ENCODE data around the gene ZEB1.

The ZEB1 gene

GRCh38 chr10:31318854-31319601, at the start of gene ZEB1:
TSS of gene ZEB1 (plus strand) at chr10:31319216. CDS start at chr10:31319235, 19 bp downstream.
- peak; percentile 81 for DNase-seq (ENCODE audit: low read depth in 2 of 2)

GRCh38 chr10:31270954-31271353, 48.1 kb upstream of the ZEB1 start:
- no peak for DNase-seq (ENCODE audit: low read depth in 2 of 2)

DNA sequence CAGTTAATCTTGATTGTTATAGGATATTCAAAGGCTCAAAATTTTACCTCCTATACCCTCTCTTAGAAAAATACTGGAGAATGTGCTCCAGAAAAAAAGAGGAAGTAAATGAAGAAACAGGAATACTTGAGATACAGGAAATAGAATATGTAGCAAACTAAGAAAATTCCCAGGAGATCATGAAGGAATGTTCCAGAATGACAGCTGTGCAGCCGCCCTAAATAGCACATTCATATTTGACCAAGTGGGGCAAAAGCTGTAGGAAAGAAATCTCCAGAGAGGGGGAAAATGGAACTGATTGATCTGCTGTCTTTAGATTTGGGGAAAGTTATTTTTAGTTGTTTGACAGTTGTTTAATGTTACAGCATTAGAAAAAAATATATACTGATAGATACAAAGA, 46.2 kb upstream of the ZEB1 start:
- no peak for DNase-seq (ENCODE audit: low read depth in 2 of 2)

- no peak for DNase-seq (ENCODE audit: low read depth in 2 of 2)
Observed at GRCh38 chr10:31273789-31274188, 45.2 kb upstream of the ZEB1 start.

GRCh38 chr10:31274310-31274709, 44.7 kb upstream of the ZEB1 start:
- DNase-seq (ENCODE audit: low read depth in 2 of 2) = no peak

GRCh38 chr10:31278279-31278941, 40.6 kb upstream of the ZEB1 start:
- DNase-seq (ENCODE audit: low read depth in 2 of 2) = no peak

- DNase-seq (ENCODE audit: low read depth in 2 of 2) = no peak
Observed at GRCh38 chr10:31280972-31281371, 38.0 kb upstream of the ZEB1 start.

DNA sequence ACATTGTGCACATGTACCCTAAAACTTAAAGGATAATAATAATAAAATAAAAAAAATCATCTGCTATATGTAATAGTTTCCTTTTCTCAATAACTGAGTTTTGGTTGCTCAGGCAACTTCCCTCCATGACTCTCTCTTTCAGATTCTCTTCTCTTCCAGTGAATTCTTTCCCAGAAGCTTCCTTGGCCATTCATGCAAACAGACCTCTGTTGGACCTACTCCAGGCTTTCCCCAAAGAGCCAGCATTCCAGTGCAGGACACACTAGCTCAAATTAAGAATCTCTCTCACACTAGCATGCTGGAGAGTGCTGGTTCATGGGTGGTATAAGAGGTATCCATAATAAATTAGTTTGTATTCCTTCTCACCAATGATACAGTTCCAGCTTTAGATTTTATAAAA, 31.0 kb upstream of the ZEB1 start:
- DNase-seq (ENCODE audit: low read depth in 2 of 2) = no peak

DNA sequence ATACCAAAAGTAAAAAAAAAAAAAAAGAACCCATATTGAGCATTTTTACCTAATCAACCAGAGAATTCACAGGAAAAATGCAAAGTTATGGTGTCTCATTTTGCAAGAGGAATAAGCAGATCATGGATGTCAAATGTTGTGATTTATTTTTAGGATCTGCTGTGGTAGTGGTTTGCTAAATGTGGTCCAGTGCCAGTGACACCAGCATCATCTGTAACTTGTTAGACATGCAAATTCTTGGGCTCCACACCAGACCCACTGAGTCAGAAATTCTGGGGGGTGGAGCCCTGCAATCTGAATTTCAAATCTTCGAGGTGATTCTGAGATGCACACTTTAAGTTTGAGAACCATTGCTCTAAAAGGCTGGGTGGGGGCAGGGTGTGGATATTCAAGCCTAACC, 30.1 kb upstream of the ZEB1 start:
- DNase-seq (ENCODE audit: low read depth in 2 of 2) = no peak

DNA sequence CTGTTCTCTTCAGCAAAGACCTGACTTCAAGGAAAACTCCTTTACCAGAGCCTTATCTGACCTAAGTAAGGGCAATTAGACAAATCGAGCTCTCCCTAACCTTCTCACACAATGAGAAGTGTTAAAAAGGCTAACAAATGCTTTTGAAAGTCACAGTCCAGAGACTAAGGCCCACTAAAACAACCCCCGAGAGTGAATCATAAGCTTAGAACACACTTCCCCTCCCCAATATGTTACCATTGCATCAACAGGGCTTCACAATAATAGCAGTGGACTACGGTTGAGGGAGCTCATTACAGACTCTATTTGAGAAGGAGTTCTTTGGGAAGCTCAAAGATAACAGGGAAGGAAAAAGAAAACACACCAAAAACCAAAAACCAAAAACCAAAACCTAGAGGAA, 28.6 kb upstream of the ZEB1 start:
- DNase-seq (ENCODE audit: low read depth in 2 of 2) = no peak

DNA sequence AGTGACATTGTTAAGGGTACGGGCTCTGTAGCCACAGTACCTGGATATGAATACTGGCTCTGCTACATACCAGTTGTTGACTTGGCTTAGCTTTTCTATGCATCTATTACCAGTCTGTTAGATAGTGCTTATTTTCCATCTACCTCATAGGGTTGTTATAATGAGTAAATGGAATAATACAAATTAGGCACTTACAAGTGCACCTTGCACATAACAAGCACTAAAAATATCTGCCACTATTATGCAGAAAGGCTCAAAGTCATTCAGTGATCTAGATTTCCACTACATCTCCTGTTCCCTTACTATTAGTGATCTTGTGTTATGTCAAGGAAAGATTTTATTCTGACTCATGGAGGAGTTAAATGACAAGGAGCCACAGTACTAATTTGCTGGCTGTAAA, 27.9 kb upstream of the ZEB1 start:
- DNase-seq (ENCODE audit: low read depth in 2 of 2) = no peak

DNA sequence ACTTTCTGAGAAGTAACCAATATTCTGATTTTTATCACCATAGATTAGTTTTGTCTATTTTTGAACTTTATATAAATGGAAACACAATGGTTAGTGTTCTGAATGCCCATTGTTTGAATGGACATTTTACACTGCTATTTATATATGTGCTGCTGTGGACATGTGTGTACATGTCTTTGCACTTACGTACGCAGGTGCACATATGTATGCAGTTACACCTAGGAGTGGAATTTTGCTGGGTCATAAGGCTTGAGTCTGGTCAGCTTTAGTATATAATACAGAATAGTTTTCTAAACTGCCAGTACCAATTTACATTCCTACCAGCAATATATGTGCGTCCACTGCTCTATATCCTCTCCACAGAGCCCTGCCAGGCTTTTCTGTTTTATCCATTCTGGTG, 24.5 kb upstream of the ZEB1 start:
- no peak for DNase-seq (ENCODE audit: low read depth in 2 of 2)

GRCh38 chr10:31296754-31297153, 22.3 kb upstream of the ZEB1 start:
- no peak for DNase-seq (ENCODE audit: low read depth in 2 of 2)

- no peak for DNase-seq (ENCODE audit: low read depth in 2 of 2)
Observed at GRCh38 chr10:31299119-31299518, 19.9 kb upstream of the ZEB1 start.

DNA sequence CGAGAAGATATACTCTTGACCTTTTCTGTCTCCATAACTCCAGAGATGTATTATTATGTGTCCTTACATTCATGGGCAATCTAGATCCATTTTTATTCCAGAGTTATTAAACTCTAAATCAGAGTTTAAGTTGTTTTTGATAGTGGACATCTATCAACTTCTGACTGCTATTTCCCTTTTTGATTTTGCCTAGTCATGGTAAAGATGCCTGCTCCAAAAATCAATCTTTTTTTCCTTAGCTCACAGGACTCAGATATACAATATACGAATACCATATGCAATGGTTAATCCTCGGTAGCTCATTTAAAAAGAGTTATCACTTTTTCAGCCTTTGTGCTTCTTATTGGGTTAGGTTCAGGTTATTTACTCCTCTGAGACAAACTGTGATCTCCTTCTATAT, 15.8 kb upstream of the ZEB1 start:
- no peak for DNase-seq (ENCODE audit: low read depth in 2 of 2)

- no peak for DNase-seq (ENCODE audit: low read depth in 2 of 2)
Observed at GRCh38 chr10:31304291-31304970, 14.6 kb upstream of the ZEB1 start.

GRCh38 chr10:31313396-31313795, 5.6 kb upstream of the ZEB1 start:
- no peak for DNase-seq (ENCODE audit: low read depth in 2 of 2)

DNA sequence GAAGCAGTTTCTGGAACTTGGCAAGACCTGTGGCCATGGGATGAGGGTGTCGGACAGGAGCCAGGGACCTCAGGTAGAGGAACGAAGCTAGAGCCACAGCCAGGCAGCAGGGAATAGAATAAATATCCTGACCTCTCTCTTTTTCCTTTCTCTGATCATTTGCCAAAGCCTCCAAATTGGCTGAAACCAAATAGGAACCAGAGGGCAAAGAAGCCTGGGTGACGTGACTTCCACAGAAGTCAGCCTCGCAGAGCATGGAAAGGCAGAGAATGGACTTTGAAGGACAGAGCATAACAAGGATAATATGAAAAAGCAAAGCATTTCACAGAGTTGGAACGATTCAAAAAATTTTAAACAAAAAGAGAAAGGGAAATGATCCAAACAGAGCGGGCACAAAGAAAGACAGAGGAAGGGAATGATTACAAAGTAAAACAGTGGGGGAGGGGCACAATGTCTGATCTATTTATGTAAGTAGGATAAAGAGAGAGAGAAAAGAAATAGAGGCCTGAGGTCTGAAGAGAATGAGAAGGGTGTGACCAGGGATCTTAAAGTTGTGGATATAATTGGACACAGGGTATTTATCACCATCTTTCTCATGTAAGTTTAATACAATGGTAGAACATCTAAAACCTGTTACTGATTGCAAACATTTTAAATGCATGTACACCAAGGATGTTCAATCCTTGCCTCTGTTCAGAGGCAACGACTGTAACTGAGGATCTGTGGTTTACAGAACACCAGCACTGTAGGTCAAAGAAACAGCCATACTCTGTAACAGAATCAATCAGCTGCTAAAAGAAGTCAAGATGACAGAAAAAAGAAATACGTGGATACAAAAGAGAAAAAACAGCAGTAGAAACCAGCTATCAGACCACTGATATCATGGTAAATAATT, 4.5 kb upstream of the ZEB1 start:
- DNase-seq (ENCODE audit: low read depth in 2 of 2) = no peak

DNA sequence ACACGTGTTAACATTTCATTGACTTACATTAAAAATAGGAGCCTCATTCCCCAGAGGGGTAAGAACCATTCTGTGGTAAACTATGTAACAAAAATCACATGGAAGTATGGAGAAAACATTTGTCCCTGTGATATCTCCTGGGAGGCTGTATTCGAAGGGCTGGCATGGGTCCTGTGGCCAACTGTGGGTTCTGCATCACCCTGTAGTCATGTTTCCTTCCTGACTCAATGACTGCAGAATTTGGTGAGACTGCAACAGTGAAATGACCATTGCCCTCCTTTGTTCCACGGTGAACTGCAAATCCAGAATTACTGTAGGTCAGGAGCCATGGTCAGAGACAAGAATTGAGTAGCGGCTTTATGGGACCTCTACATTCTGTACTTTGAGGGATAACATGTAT, 3.6 kb upstream of the ZEB1 start:
- DNase-seq (ENCODE audit: low read depth in 2 of 2) = no peak

GRCh38 chr10:31317171-31317570, 1.8 kb upstream of the ZEB1 start:
- DNase-seq (ENCODE audit: low read depth in 2 of 2) = no peak

DNA sequence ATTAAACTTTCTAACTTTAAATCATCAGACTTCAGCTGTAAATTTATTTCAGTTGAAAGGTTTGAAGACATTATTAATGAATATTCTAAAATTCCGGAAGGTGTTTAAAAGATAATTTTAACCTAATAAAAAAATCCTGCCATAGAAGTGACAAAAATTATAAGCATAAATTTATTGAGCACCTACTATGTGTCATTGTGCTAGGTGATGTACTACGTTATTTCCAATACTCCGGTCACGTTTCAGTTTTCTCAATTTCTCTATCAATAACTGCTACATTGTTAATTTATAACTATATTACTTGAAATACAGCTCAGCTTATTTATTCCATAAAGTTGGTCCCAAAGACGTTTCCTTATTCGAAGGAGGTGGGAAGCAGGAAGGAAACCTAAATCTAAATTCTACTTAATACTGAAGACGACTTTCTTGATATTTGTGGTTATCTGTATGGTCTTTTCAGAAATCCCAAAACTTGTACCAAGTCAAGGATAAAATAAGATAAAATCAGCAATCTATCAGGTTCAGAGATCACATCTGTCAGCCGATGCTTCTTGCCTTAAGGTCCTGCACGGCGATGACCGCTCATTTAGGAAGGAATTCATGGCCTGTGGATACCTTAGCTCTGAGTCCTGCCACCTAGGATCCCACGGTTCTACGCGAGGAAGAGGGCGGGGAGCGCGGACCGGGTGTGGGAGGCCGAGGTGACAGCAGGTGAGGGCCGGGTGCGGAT, 1.2 kb upstream of the ZEB1 start:
- peak; percentile 68 to 73 for DNase-seq (ENCODE audit: low read depth in 2 of 2)

All from stimulated activated CD8-positive, alpha-beta memory T cell treated with anti-CD3 and anti-CD28 coated beads, Interleukin-15, amount 100 ng/mL, for 48 hours (primary cell).